PC-3 (cell line): ENCODE data around the gene RNLS.

Experiments
- EZH2 ChIP-seq: fragments of 300-600 bp; sonication (generic); IDR thresholded peaks from one replicate; pipeline ENCODE4 v1.6.1; 2017; ENCODE audit warnings: antibody characterized with exemption, mild to moderate bottlenecking, low read length; ENCODE audit not compliant: unreplicated experiment
- EZH2phosphoT487 ChIP-seq: fragments of 300-600 bp; sonication (generic); IDR thresholded peaks from 2 replicates; pipeline ENCODE4 v1.6.1; 2018; ENCODE audit warnings: mild to moderate bottlenecking, antibody characterized with exemption, low read length, borderline replicate concordance
- TF ChIP-seq, protein P1 (sequence below): fragments of 300-600 bp; sonication (generic); conservative IDR thresholded peaks from 2 replicates; pipeline ENCODE4 v1.5.1; 2017; ENCODE audit warnings: antibody characterized with exemption, low read depth, mild to moderate bottlenecking, low read length

DNA sequence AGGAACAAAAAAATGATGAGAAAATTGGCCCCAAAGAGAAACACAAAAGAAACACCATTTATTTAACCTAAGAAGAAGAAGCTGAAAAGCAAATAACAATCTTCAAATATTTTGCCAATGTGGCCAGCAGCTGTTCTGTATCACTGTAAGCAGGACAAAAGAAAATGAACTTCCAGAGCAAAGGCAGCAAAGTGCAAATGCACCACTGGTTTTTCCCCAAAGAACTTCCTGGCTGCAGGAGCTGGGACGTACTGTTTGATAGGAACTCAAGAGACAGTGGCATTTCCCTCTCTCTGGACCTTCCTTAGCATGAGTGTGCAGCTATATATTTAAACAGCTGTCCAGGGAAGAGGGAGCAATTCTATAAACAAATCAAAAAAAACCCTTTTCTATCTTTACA, 60.4 kb downstream of the RNLS start:
- TF ChIP-seq, protein P1, sequence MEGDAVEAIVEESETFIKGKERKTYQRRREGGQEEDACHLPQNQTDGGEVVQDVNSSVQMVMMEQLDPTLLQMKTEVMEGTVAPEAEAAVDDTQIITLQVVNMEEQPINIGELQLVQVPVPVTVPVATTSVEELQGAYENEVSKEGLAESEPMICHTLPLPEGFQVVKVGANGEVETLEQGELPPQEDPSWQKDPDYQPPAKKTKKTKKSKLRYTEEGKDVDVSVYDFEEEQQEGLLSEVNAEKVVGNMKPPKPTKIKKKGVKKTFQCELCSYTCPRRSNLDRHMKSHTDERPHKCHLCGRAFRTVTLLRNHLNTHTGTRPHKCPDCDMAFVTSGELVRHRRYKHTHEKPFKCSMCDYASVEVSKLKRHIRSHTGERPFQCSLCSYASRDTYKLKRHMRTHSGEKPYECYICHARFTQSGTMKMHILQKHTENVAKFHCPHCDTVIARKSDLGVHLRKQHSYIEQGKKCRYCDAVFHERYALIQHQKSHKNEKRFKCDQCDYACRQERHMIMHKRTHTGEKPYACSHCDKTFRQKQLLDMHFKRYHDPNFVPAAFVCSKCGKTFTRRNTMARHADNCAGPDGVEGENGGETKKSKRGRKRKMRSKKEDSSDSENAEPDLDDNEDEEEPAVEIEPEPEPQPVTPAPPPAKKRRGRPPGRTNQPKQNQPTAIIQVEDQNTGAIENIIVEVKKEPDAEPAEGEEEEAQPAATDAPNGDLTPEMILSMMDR, result no peak
- TF ChIP-seq EZH2 (no peak), EZH2phosphoT487 (no peak)
